Transverse colon (tissue), 3 donors: ENCODE data around the gene ZDHHC18.

ENCODE experiments used
- EP300 ChIP-seq: sonication (generic); formaldehyde crosslinking; IDR thresholded peaks from one replicate; pipeline ENCODE4 v1.6.1; 2017; ENCODE audit warnings: antibody characterized with exemption, low read depth
- POLR2A ChIP-seq: fragments of 450-650 bp; IDR thresholded peaks from one replicate; pipeline ENCODE4 v1.6.1; 2016; ENCODE audit warnings: antibody characterized with exemption, mild to moderate bottlenecking, moderate library complexity
- TF ChIP-seq, protein P1 (sequence below), 5 experiments: fragments of 200-600 bp in 3 of 5; fragments of 450-650 bp in 2 of 5; sonication (generic) in 3 of 5; IDR thresholded peaks; 1 replicate in 2 of 5; 2 replicates in 3 of 5; pipeline ENCODE4 v1.5.1; 2016 to 2017; ENCODE audit warnings: antibody characterized with exemption in 5 of 5, inconsistent platforms in 3 of 5, mild to moderate bottlenecking in 2 of 5, moderate library complexity in 1 of 5

DNA sequence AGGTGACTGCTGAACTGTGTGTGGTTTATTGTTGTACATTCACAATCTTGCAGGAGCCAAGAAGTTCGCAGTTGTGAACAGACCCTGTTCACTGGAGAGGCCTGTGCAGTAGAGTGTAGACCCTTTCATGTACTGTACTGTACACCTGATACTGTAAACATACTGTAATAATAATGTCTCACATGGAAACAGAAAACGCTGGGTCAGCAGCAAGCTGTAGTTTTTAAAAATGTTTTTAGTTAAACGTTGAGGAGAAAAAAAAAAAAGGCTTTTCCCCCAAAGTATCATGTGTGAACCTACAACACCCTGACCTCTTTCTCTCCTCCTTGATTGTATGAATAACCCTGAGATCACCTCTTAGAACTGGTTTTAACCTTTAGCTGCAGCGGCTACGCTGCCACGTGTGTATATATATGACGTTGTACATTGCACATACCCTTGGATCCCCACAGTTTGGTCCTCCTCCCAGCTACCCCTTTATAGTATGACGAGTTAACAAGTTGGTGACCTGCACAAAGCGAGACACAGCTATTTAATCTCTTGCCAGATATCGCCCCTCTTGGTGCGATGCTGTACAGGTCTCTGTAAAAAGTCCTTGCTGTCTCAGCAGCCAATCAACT lies 45.2 kb upstream of the ZDHHC18 start:
- TF ChIP-seq, protein P1, sequence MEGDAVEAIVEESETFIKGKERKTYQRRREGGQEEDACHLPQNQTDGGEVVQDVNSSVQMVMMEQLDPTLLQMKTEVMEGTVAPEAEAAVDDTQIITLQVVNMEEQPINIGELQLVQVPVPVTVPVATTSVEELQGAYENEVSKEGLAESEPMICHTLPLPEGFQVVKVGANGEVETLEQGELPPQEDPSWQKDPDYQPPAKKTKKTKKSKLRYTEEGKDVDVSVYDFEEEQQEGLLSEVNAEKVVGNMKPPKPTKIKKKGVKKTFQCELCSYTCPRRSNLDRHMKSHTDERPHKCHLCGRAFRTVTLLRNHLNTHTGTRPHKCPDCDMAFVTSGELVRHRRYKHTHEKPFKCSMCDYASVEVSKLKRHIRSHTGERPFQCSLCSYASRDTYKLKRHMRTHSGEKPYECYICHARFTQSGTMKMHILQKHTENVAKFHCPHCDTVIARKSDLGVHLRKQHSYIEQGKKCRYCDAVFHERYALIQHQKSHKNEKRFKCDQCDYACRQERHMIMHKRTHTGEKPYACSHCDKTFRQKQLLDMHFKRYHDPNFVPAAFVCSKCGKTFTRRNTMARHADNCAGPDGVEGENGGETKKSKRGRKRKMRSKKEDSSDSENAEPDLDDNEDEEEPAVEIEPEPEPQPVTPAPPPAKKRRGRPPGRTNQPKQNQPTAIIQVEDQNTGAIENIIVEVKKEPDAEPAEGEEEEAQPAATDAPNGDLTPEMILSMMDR (IDR thresholded peaks at IDR 0.05) = no peak
- TF ChIP-seq EP300 (no peak), POLR2A (no peak)
